CD4-positive, alpha-beta T cell treated with Interferon gamma for 1 hour (primary cell): Measurements from ENCODE around the gene PRELID2.

Experiments used
- DNase-seq: peaks from one replicate; pipeline ENCODE4 v3.0.0-alpha.2; 2020

PRELID2 gene

GRCh38 chr5:145791866-145792265, 43.3 kb downstream of the PRELID2 start:
- no peak for DNase-seq

DNA sequence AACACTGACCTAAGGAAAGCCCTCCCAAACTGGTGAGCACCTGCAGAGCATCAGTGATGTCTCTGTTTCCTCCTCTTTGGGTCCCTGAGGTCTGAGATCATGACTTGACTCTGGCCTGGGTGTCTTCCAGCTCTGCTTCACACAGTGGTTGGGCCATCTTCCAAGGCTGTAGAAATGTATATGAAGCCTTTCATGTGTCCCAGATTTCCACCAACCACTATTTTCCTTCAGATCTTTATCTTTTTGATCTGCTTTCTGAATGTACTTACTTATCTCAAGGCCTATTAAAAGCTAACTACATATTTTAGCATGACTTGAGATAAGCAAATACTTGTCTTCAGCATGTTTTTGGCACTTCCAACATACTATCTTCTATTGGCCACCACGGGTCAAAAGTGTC, 47.1 kb downstream of the PRELID2 start:
- no peak for DNase-seq

DNA sequence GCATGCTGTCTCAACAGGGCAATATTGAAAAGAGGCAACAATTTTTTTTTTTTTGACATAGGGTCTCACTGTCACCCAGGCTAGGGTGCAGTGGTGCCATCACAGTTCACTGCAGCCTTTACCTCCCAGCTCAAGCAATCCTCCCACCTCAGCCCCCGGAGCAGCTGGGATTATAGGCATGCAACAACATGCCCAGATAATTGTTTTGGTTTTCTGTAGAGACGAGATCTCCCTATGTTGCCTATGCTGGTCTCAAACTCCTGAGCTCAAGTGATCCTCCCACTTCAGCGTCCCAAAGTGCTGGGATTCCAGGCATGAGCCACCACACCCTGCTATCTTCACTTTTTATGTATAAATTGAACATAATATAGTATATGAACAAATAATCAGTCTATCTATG, 47.6 kb downstream of the PRELID2 start:
- DNase-seq, result no peak

GRCh38 chr5:145787001-145787400, 48.1 kb downstream of the PRELID2 start:
- no peak for DNase-seq

DNA sequence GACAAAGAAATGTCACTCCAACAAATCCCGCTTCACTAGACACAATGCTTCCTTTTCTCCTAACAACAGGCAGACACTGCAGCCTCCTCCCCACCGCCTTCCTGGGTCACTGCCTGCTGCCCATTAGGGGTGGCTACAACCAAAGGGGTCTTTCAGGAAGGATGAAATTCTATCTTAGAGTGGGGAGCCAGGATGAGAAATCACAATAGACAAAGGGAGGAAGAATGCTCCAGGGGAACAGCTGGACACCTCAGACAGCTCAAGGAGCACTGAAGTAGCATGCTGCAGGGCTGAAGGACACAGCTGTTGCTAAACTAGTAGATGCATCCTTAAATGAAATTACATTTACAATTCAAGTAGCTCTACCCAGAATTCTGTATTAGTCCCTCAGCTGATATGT, 54.2 kb downstream of the PRELID2 start:
- DNase-seq, result no peak

- no peak for DNase-seq
Observed at GRCh38 chr5:145778144-145778900, 56.8 kb downstream of the PRELID2 start.

- no peak for DNase-seq
Observed at GRCh38 chr5:145777445-145778063, 57.6 kb downstream of the PRELID2 start.

DNA sequence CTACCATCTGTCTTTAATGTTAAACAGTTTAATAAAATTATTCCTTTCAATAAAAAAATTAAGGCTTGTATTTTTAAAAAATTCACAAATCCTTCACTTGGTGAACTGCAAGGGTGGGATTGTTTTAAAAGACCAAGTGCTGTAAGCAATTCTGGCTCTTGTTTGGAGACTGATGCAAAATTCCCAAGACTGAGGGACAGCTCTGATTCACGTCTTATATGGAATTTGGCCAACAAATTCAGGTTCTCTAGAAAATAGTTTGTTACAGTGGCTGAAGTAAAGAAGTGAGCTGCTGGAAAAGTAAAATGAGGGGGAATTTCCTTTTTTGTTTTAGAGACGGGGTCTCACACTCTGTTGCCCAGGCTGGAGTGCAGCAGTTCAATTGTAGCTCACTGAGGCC, 58.3 kb downstream of the PRELID2 start:
- no peak for DNase-seq

- DNase-seq, result no peak
Observed at GRCh38 chr5:145775893-145776444, 59.2 kb downstream of the PRELID2 start.

DNA sequence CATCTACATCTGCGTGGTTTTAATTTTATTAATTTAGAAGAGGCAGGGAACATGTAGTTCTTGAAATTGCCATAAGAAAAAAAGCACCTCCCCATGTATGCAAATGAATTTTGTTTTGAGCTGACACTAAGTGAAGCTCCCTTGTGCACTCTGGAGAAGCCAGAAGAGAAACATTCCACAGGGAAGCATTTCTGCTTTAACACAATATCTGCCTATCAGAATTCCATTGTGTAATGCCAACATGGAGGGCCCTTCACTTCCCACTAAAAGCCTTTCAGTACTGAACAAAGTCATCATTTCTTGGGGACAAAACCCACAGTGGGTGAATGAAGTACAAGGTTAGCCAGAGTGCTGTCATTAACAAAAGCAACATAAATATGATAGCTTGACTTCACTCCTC, 59.7 kb downstream of the PRELID2 start:
- DNase-seq, result no peak

- DNase-seq, result no peak
Observed at GRCh38 chr5:145774442-145774841, 60.7 kb downstream of the PRELID2 start.

- no peak for DNase-seq
Observed at GRCh38 chr5:145772466-145772865, 62.7 kb downstream of the PRELID2 start.

DNA sequence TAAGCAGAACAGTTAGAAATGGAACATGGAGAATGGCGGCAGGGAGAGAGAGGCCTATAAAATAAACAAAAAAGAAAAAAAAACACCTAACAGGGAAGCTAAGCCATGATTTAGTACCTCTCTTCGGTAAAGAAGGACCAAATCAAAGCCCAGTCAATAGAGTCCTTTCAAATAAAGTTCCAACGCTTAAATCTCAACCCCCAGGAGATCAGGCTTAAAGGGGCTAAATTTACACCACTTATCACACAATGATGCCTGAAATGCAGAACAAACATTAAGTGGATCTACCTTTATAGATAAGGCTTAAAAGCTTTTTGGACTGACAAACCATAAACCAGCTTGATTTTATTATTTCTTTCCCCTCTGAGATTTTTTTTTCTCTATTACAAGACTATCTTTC, 66.3 kb downstream of the PRELID2 start:
- no peak for DNase-seq

- DNase-seq, result no peak
Observed at GRCh38 chr5:145764325-145764724, 70.8 kb downstream of the PRELID2 start.

DNA sequence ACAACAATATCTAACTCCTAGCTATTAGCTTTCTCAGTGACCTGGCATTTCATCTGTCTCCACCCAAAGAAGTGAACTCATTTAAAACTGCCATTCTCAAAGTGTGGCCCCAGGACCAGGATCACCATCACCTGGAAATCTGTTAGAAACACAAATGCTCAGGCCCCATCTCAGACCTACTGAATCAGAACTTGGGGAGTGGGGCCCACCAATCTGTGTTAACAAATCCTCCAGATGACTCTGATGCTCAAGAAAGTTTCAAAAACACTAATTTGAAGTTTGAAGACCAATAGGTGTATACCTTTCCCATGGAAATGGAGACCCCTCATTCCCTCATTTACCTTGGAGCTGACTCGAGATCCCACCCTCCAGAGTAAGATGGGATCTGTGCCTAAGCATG, 72.3 kb downstream of the PRELID2 start:
- DNase-seq, result no peak

DNA sequence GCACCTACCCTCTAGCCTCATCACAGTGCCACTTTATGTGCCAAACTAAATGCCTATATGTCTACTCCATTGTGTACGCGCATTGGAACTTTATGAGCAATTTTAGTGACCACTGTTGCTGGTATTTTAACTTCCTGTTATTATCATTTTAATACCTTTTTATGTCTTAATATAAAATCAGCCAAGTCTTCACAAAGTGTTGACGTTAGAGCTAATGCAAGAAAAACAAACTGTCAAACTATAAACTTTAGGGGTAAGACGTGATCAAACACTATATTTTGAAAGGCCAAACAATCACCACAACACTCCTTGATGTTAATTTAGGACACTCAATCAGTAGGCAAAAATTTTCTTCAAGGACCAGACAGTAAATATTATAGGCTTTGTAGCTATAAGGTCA, 73.9 kb downstream of the PRELID2 start:
- no peak for DNase-seq

GRCh38 chr5:145760660-145761059, 74.5 kb downstream of the PRELID2 start:
- no peak for DNase-seq

- no peak for DNase-seq
Observed at GRCh38 chr5:145752947-145753346, 82.2 kb downstream of the PRELID2 start.

- DNase-seq, result no peak
Observed at GRCh38 chr5:145752534-145752933, 82.6 kb downstream of the PRELID2 start.

DNA sequence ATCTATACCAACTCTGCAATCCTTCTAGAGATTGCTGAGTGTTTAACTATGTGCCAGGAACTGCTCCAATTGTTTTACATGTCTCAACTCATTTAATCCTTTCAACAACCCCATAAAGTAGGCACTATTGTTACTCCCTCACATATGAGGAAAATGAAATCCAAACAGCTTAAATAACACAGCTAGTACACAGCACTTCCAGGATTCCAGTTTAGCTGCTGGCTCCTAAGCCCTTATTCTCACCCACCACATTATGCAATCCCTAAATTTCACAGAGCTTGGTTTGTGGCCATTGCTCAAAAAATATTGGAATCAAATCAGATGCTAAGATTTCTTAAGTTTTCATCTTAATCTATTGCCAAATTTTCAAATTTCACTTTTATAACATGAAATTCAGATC, 84.9 kb downstream of the PRELID2 start:
- DNase-seq, result no peak

- DNase-seq, result no peak
Observed at GRCh38 chr5:145743396-145744061, 91.6 kb downstream of the PRELID2 start.

DNA sequence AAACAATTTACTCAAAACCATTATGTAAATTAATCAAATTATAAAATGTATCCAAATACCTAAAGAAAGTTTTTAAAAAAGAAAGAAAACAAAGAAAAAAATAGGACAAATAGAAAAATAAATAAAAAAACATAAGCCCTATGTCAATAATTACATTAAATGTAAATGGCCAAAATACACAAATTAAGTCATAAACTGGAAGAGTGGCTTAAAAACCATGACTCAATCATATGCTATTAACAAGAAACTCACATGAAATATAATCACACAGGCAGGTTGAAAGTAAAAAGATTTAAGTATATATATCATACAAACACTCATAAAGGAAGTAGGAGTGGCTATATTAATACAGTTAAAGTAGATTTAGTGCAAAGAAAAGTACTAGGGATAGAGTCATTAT, 95.3 kb downstream of the PRELID2 start:
- DNase-seq, result no peak

- DNase-seq, result no peak
Observed at GRCh38 chr5:145738227-145738626, 96.9 kb downstream of the PRELID2 start.

DNA sequence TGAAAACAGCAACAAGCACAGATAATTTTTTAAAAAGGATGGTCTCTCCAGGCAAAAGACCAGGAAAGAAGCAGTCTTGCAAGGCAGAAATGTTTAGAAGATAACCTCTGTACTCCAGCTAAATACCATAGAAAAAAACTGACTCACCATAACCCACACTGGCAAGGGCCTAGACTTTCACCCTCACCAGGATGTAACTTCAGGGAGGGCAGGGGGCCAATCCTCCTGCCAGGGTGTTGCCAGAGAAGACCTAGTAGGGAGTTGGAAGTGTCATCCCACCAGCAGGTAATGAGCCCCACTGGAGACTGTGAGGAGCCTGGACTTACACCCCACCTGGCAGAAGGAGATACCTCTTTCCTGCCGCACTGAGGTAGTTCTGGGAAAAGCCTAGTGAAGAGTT, 97.6 kb downstream of the PRELID2 start:
- no peak for DNase-seq
